ENCODE data around the gene PPP1R12B. TPM values are rescaled to one million over a fixed set of nuclear protein-coding genes. Genes with fewer than 3 reads are reported as not detected.
A peak's percentile ranks its signal among the peaks of the same experiment; 100 is the strongest.
"Not testable (repeated sequence)": the region's sequence is repeated elsewhere in the genome, so short reads cannot be mapped to it uniquely, and the experiment has no call there.

Gene PPP1R12B
- total RNA-seq, 4 donors from 2014 or later: 197 to 386 (median 303) TPM

- intact Hi-C loops (cut with DNase I; ENCODE audit: low total_unique reads): no loop called here
- Histone ChIP-seq H3K36me3 (no peaks in the 10 kb centered on the region), H3K27ac (peak overlapping the region; percentile 70 to 75), H3K27me3 (no peaks in the 10 kb centered on the region), H3K4me3 (no peak overlapping the region), H3K9me3 (no peaks in the 10 kb centered on the region), H3K4me1 (no peaks in the 10 kb centered on the region)
- peak in 1 of 2 donors; percentile 64 for DNase-seq
- TF ChIP-seq POLR2A (IDR thresholded peaks at IDR 0.05) (no peak), CTCF (IDR thresholded peaks at IDR 0.05) (no peak)
These were observed 168.0 kb downstream of the PPP1R12B start for GRCh38 chr1:202516434-202516877.

DNA sequence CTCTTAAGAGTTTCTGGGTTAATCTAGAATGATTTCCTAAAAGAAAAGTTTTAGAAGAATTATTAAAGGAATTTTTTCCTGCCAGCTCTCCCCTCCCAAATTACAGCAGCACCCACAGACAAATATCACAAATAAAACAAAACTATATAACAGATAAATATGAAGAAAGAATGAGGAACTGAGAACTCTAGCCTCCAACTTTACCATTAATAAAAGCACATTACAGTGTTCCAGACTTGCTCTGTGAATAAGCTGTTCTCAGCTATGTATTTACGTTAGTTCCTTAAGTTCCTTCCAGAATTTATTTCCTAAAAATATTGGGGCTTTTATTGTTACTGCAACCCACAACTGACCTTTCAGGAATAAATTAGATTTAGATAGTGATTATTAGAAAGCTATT, 168.6 kb downstream of the PPP1R12B start:
- H3K36me3 ChIP-seq; intact Hi-C loops (cut with DNase I; ENCODE audit: low total_unique reads); H3K27me3 ChIP-seq; H3K9me3 ChIP-seq; H3K4me1 ChIP-seq; H3K4me3 ChIP-seq; DNase-seq: not testable (repeated sequence)
- peak overlapping the region; percentile 70 to 75 for H3K27ac ChIP-seq

DNA sequence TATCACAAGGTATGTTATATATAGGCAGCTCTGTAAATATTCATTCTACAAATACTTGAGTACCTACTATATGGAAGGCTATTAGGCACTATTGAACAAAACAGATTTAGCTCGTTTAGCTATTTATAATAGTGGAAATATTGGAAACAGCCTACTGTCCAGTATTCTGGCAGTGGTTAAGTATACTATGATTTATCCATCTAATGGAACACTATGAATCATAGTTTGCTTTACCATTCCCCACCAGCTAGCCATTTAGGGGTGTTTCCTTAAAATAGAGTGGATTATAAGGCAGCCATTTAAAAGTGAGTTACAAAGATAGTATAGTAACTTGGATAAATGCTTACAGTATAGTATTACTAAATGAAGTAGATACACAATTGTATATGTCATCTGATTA, 169.7 kb downstream of the PPP1R12B start:
- H3K4me3 ChIP-seq; H3K36me3 ChIP-seq; H3K27me3 ChIP-seq; H3K4me1 ChIP-seq; DNase-seq; H3K9me3 ChIP-seq; intact Hi-C loops (cut with DNase I; ENCODE audit: low total_unique reads): not testable (repeated sequence)
- H3K27ac ChIP-seq: peak overlapping the region; percentile 75

DNA sequence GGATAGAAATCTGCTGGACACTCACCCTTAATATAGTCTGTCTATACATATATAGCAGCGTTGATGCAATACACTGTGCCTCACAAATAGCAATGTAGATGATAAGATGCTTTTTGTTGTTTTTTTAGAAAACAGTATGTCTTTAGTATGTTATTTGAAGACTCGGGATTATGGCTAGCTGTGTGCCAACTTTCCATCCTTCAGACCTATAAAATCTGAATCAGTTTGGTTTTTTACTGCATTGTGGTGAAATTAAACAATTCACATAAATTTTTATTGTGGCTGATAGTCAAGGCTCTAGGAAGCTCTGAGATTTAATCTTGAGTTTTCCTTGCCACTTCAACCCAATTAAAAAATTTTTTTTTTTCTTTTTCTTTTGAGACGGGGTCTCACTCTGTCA, 170.4 kb downstream of the PPP1R12B start:
- H3K4me1 ChIP-seq; H3K36me3 ChIP-seq; H3K4me3 ChIP-seq; DNase-seq; H3K27me3 ChIP-seq; intact Hi-C loops (cut with DNase I; ENCODE audit: low total_unique reads); H3K9me3 ChIP-seq: not testable (repeated sequence)
- H3K27ac ChIP-seq: peak overlapping the region; percentile 75

- not testable (repeated sequence) for H3K4me1 ChIP-seq
- H3K27ac ChIP-seq: peak overlapping the region; percentile 75
These were observed 171.8 kb downstream of the PPP1R12B start for GRCh38 chr1:202520129-202520856.

DNA sequence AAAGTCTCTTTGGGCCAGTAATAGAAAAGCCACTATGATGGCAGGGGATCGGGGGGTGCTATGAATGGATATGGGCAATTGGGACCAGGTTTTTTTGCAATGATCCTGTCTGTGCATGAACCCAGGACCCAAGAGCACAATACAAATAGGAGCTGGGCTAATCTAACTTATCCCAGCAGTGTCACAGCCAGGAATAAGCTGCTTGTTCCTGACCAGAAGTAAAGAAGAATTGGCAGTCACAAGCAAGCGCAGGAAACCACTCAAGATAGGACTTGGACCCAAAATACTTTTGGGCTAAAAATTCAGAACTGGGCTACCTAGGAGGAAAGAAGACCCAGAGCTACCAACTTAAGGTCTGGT, 172.3 kb downstream of the PPP1R12B start:
- H3K4me3 ChIP-seq; H3K36me3 ChIP-seq; intact Hi-C loops (cut with DNase I; ENCODE audit: low total_unique reads); H3K27me3 ChIP-seq; H3K4me1 ChIP-seq; DNase-seq; H3K9me3 ChIP-seq: not testable (repeated sequence)
- H3K27ac ChIP-seq: peak overlapping the region; percentile 75

More at GRCh38 chr1:202520129-202520856, 171.8 kb downstream of the PPP1R12B start:
- H3K9me3 ChIP-seq; DNase-seq; H3K36me3 ChIP-seq; H3K27me3 ChIP-seq; intact Hi-C loops (cut with DNase I; ENCODE audit: low total_unique reads); H3K4me3 ChIP-seq: not testable (repeated sequence)

- H3K9me3 ChIP-seq; DNase-seq; H3K27me3 ChIP-seq; H3K4me1 ChIP-seq; H3K36me3 ChIP-seq; H3K4me3 ChIP-seq; intact Hi-C loops (cut with DNase I; ENCODE audit: low total_unique reads): not testable (repeated sequence)
- H3K27ac ChIP-seq: peak overlapping the region; percentile 75
These were observed 173.0 kb downstream of the PPP1R12B start for GRCh38 chr1:202521484-202521883.

DNA sequence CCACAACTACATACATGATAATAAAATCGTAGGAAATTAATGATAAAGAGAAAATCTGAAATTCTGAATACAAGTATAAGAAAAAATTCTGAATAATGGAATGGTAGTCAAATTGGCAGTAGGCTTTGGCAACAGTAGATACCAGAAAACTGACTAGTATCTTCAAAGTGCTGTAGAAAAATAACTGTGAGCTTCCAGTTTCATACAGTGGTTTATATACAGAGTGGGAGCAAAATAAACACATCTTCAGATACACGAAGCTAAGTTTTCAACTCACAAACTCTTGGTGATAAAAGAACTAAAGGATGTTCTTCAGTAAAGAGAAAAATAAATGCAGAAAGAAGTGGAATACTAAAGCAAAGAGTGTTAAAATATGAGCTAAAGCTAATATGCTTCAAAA, 173.4 kb downstream of the PPP1R12B start:
- H3K27ac ChIP-seq: no peak overlapping the region
- H3K4me3 ChIP-seq: no peak overlapping the region
- H3K36me3 ChIP-seq: no peaks in the 10 kb centered on the region
- intact Hi-C loops (cut with DNase I; ENCODE audit: low total_unique reads): no loop called here
- H3K4me1 ChIP-seq: no peaks in the 10 kb centered on the region
- no peaks in the 10 kb centered on the region for H3K9me3 ChIP-seq
- H3K27me3 ChIP-seq: no peaks in the 10 kb centered on the region
- no peak for TF ChIP-seq CTCF (IDR thresholded peaks at IDR 0.05)
- TF ChIP-seq POLR2A (IDR thresholded peaks at IDR 0.05): no peak
- DNase-seq: no peak

GRCh38 chr1:202526056-202526455, 177.6 kb downstream of the PPP1R12B start:
- H3K4me1 ChIP-seq; H3K4me3 ChIP-seq; DNase-seq; H3K9me3 ChIP-seq; H3K36me3 ChIP-seq; H3K27me3 ChIP-seq; intact Hi-C loops (cut with DNase I; ENCODE audit: low total_unique reads): not testable (repeated sequence)
- H3K27ac ChIP-seq: peak overlapping the region; percentile 41 to 62

DNA sequence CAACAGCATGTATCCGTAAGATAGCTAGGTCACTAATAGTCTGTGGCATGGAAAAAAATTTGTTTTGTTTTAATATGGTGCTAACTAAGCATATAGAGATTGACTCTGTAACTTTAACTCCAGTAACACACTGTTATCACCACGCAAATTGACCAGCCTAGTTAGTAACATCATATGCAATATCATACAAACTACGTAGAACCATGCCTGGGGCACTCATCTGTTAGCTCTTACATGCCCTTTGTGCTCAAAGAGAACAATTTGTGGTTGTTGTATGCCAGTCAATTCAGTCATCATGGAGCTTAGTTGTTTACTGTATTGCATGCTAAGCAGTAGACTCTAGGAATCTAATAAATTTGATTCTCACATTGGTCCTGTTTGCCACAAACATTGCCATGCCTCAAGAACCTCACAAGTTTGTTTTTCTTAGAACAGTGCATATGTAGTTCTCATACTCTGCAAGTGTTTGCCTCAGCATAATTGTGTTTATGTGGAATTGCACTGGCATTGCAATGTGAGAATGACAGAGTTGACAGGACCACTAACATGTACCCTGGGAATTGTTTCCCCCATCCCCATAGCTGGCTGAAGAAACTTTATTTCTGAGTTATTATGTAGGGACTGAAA, 179.7 kb downstream of the PPP1R12B start:
- DNase-seq; H3K9me3 ChIP-seq; H3K4me1 ChIP-seq; intact Hi-C loops (cut with DNase I; ENCODE audit: low total_unique reads); H3K36me3 ChIP-seq; H3K4me3 ChIP-seq; H3K27me3 ChIP-seq: not testable (repeated sequence)
- peak overlapping the region in 1 of 2 donors; percentile 62 for H3K27ac ChIP-seq

- intact Hi-C loops (cut with DNase I; ENCODE audit: low total_unique reads); DNase-seq; H3K4me1 ChIP-seq; H3K9me3 ChIP-seq; H3K27me3 ChIP-seq; H3K4me3 ChIP-seq; H3K36me3 ChIP-seq: not testable (repeated sequence)
- peak overlapping the region; percentile 61 to 77 for H3K27ac ChIP-seq
These were observed 182.2 kb downstream of the PPP1R12B start for GRCh38 chr1:202530686-202531085.

Measured in uterus (tissue), 4 donors.